HCT116 (cell line): Measurements from ENCODE around the gene NOS3. TPM values are rescaled to one million over a fixed set of nuclear protein-coding genes. Genes with fewer than 3 reads are reported as not detected.

Experiments used
- ATAC-seq: fragments of 200-7000 bp; cut with Tn5 transposase; 2 replicates; pipeline ENCODE4 v1.9.1; 2020; ENCODE audit warnings: mild to moderate bottlenecking, moderate library complexity
- BruUV-seq: library from RNA; stranded (reverse); fragments of 400-500 nt; replicated peaks from 2 replicates; lab custom pipeline; 2021; lab: Mats Ljungman, UMichigan
- CTCF ChIA-PET: fragments of 300-600 bp; sonication (Branson Sonifier 250); formaldehyde crosslinking; loops from one replicate; lab custom pipeline; 2021; ENCODE audit warnings: antibody characterized with exemption; lab: Charles Lee
- POLR2A ChIA-PET: fragments of 300-600, 350-600 bp; sonication (Branson Sonifier 250); formaldehyde crosslinking; loops from one replicate; lab custom pipeline; 2021; ENCODE audit warnings: antibody characterized with exemption; lab: Charles Lee
- RAD21 ChIA-PET, 2 experiments: fragments of 300-600 bp; sonication (Branson Sonifier 250); formaldehyde crosslinking; loops; one replicate each; lab custom pipeline; 2023; ENCODE audit warnings: low total read pairs in 2 of 2; ENCODE audit not compliant: uncharacterized antibody in 2 of 2, unreplicated experiment in 2 of 2, low non-redundant PET in 1 of 2; lab: Charles Lee
- DNase-seq: peaks from one replicate; pipeline ENCODE4 v3.0.0-alpha.2; 2010; ENCODE audit warnings: low read depth, low spot score
- H2AFZ ChIP-seq: fragments of 200-600 bp; shearing (Covaris generic), sonication (generic); 2 replicates; pipeline ENCODE4 v1.6.1; 2017; ENCODE audit warnings: low read depth, mixed run types, mixed read lengths, antibody characterized with exemption, low read length; ENCODE audit not compliant: poor library complexity, severe bottlenecking
- H3K27ac ChIP-seq: 2 replicates; pipeline ENCODE4 v1.5.1; 2012; ENCODE audit warnings: low read depth, low read length
- H3K27me3 ChIP-seq: fragments of 200-600 bp; sonication (generic); 2 replicates; pipeline ENCODE4 v1.6.1; 2016; ENCODE audit warnings: mixed run types, low read length, mixed read lengths; ENCODE audit not compliant: insufficient read depth
- H3K36me3 ChIP-seq, 2 experiments: fragments of 200-500 bp in 1 of 2; fragments of 200-600 bp in 1 of 2; sonication (Bioruptor generic) in 1 of 2; sonication (generic) in 1 of 2; 2 replicates each; pipeline versions ENCODE4 v1.5.1 to v1.6.1; 2014 to 2016; ENCODE audit warnings: low read length in 2 of 2, inconsistent platforms in 1 of 2, mixed read lengths in 1 of 2, mixed run types in 1 of 2; ENCODE audit not compliant: insufficient read depth in 2 of 2, control insufficient read depth in 1 of 2
- H3K4me1 ChIP-seq, 2 experiments: fragments of 200-600 bp in 1 of 2; sonication (generic) in 1 of 2; 2 replicates each; pipeline versions ENCODE4 v1.5.1 to v1.6.1; 2012 to 2017; ENCODE audit warnings: low read length in 2 of 2, inconsistent platforms in 1 of 2, mild to moderate bottlenecking in 1 of 2, mixed read lengths in 1 of 2, mixed run types in 1 of 2, moderate library complexity in 1 of 2; ENCODE audit not compliant: insufficient read depth in 2 of 2, control insufficient read depth in 1 of 2
- H3K4me2 ChIP-seq: fragments of 200-600 bp; sonication (generic); 2 replicates; pipeline ENCODE4 v1.6.1; 2017; ENCODE audit warnings: mixed run types, low read length, mixed read lengths
- H3K4me3 ChIP-seq, 2 experiments: fragments of 200-600 bp in 1 of 2; sonication (generic) in 1 of 2; replicated peaks in 1 of 2; 2 replicates each; pipeline ENCODE4 v1.5.1; 2011 to 2016; ENCODE audit warnings: low read length in 2 of 2, control low read depth in 1 of 2, low read depth in 1 of 2, mild to moderate bottlenecking in 1 of 2, mixed read lengths in 1 of 2, mixed run types in 1 of 2
- H3K79me2 ChIP-seq: fragments of 200-600 bp; sonication (generic); 2 replicates; pipeline ENCODE4 v1.6.1; 2017; ENCODE audit warnings: mild to moderate bottlenecking, mixed run types, low read length, moderate library complexity, mixed read lengths; ENCODE audit not compliant: insufficient read depth
- H3K9ac ChIP-seq: fragments of 200-600 bp; sonication (generic); 2 replicates; pipeline ENCODE4 v1.6.1; 2016; ENCODE audit warnings: low read length, mixed read lengths
- H3K9me2 ChIP-seq: fragments of 200-600 bp; sonication (generic), shearing (Covaris generic); 2 replicates; pipeline ENCODE4 v1.6.1; 2017; ENCODE audit warnings: mixed run types, mild to moderate bottlenecking, moderate library complexity; ENCODE audit not compliant: insufficient read depth
- H3K9me3 ChIP-seq, 2 experiments: fragments of 200-500 bp in 1 of 2; fragments of 200-600 bp in 1 of 2; sonication (Bioruptor generic) in 1 of 2; sonication (generic) in 1 of 2; 2 replicates each; pipeline ENCODE4 v1.6.1; 2014 to 2017; ENCODE audit warnings: low read length in 2 of 2, mixed read lengths in 2 of 2, inconsistent platforms in 1 of 2, low read depth in 1 of 2, mild to moderate bottlenecking in 1 of 2, mixed run types in 1 of 2, moderate library complexity in 1 of 2; ENCODE audit not compliant: control insufficient read depth in 1 of 2, insufficient read depth in 1 of 2
- H4K20me1 ChIP-seq: fragments of 200-600 bp; sonication (generic), shearing (Covaris generic); 2 replicates; pipeline ENCODE4 v1.6.1; 2017; ENCODE audit warnings: mixed run types, mild to moderate bottlenecking, moderate library complexity; ENCODE audit not compliant: insufficient read depth
- CBX3 ChIP-seq: IDR thresholded peaks from 2 replicates; pipeline ENCODE4 v1.6.1; 2012; ENCODE audit warnings: low read depth
- CEBPB ChIP-seq: IDR thresholded peaks from 2 replicates; pipeline ENCODE4 v1.6.1; 2012; ENCODE audit warnings: low read depth
- EGR1 ChIP-seq: IDR thresholded peaks from 2 replicates; pipeline ENCODE4 v1.6.1; 2012; ENCODE audit warnings: low read depth
- ELF1 ChIP-seq: IDR thresholded peaks from 2 replicates; pipeline ENCODE4 v1.6.1; 2012; ENCODE audit warnings: low read depth, borderline replicate concordance
- EZH2 ChIP-seq: fragments of 200-600 bp; sonication (generic); IDR thresholded peaks from 2 replicates; pipeline ENCODE4 v1.6.1; 2017; ENCODE audit warnings: antibody characterized with exemption, mixed run types
- EZH2phosphoT487 ChIP-seq: fragments of 200-600 bp; IDR thresholded peaks from 2 replicates; pipeline ENCODE4 v1.6.1; 2018; ENCODE audit warnings: antibody characterized with exemption, borderline replicate concordance
- JUND ChIP-seq: IDR thresholded peaks from 2 replicates; pipeline ENCODE4 v1.6.1; 2012
- POLR2AphosphoS5 ChIP-seq: IDR thresholded peaks from 2 replicates; pipeline ENCODE4 v1.6.1; 2011; ENCODE audit warnings: mild to moderate bottlenecking, low read depth, low read length, moderate library complexity
- RAD21 ChIP-seq: IDR thresholded peaks from 2 replicates; pipeline ENCODE4 v1.6.1; 2012; ENCODE audit warnings: low read depth, mild to moderate bottlenecking
- SIN3A ChIP-seq: IDR thresholded peaks from 2 replicates; pipeline ENCODE4 v1.6.1; 2012; ENCODE audit warnings: low read depth
- SP1 ChIP-seq: IDR thresholded peaks from 2 replicates; pipeline ENCODE4 v1.6.1; 2012; ENCODE audit warnings: low read depth
- SRF ChIP-seq: IDR thresholded peaks from 2 replicates; pipeline ENCODE4 v1.6.1; 2012; ENCODE audit warnings: low read depth
- TCF7L2 ChIP-seq: IDR thresholded peaks from 2 replicates; pipeline ENCODE4 v1.7.0; 2011; ENCODE audit warnings: borderline replicate concordance, inconsistent platforms; ENCODE audit not compliant: insufficient read depth, insufficient read length; ENCODE audit errors: extremely low read depth
- YY1 ChIP-seq: IDR thresholded peaks from 2 replicates; pipeline ENCODE4 v1.6.1; 2011; ENCODE audit warnings: low read length, low read depth, moderate library complexity, mild to moderate bottlenecking; ENCODE audit not compliant: insufficient replicate concordance; ENCODE audit errors: extremely low read depth
- ZNF274 ChIP-seq: fragments of 200-500 bp; sonication (Bioruptor generic); IDR thresholded peaks from 2 replicates; pipeline ENCODE4 v1.6.1; 2014; ENCODE audit warnings: mild to moderate bottlenecking, low read depth, low read length, inconsistent platforms
- intact Hi-C: fragments of 100-400 bp; cut with micrococcal nuclease; formaldehyde crosslinking; loops from 2 replicates; pipeline ENCODE4 v1.10.0; 2022
- total RNA-seq: library from RNA; stranded (reverse); gene quantifications from one replicate; pipeline ENCODE4 v1.2.1, GENCODE V29; 2021; ENCODE audit not compliant: unreplicated experiment
- TF ChIP-seq, protein P1 (sequence below): IDR thresholded peaks from 2 replicates; pipeline ENCODE4 v1.6.1; 2012; ENCODE audit warnings: low read depth
- TF ChIP-seq, protein P2 (sequence below): IDR thresholded peaks from 2 replicates; pipeline ENCODE4 v1.6.1; 2011; ENCODE audit warnings: mild to moderate bottlenecking, low read length, moderate library complexity; ENCODE audit not compliant: insufficient replicate concordance; ENCODE audit errors: extremely low read depth
- TF ChIP-seq, protein P3 (sequence below): IDR thresholded peaks from 2 replicates; pipeline ENCODE4 v1.6.1; 2012
- TF ChIP-seq, protein P4 (sequence below), 3 experiments: fragments of 200-600 bp in 1 of 3; sonication (generic) in 1 of 3; IDR thresholded peaks in 2 of 3; conservative IDR thresholded peaks in 1 of 3; 2 replicates each; pipeline ENCODE4 v1.5.1; 2012 to 2017; ENCODE audit warnings: low read depth in 2 of 3, low read length in 2 of 3, antibody characterized with exemption in 1 of 3, borderline replicate concordance in 1 of 3, control low read depth in 1 of 3, mild to moderate bottlenecking in 1 of 3, mixed read lengths in 1 of 3, mixed run types in 1 of 3, moderate library complexity in 1 of 3; ENCODE audit not compliant: insufficient read depth in 1 of 3

Gene NOS3
- total RNA-seq, 1 experiment from 2014 or later = 35.8 TPM

DNA sequence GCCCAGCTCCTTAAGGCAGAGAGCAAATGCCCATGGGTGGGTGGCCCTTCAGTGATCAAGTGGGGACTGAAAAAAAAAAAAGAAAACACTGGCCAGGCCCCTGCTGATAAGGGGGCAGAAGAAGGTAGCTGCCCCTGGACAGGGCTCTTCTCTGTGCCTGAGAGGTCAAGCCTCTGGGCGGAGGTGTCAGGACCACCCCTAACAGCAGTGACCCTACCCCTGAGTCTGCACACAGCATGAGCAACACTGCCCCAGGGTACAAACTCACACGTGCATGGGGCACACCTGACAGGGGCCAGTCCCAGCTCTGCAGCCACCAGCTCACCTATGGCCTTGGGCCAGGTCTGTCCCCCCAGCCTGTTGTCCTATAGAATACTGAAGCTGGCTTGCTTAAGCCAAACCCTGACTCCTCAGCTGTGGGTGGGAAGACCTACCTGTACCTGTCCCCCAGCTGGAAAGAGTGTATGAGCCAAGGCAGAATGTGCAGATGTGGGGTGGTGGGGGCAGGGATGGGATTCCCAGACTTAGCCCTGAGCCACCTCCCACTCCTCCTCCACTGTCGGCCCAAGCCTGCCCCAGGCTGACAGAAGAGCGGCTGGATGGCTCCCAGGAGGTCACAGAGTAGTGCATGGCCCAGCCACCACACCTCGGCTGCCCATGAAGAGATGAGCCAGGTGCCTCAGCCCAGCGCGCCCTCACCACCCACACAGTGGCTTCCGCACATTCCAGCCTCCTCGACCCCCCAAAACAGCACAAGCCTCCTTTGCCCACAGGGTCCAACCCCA, 36.4 kb upstream of the NOS3 start:
- Histone ChIP-seq H2AFZ (no peak overlapping the region), H3K27ac (no peak overlapping the region), H3K9ac (no peak overlapping the region), H3K36me3 (no peaks in the 10 kb centered on the region), H3K4me1 (no peaks in the 10 kb centered on the region), H3K4me3 (no peak overlapping the region), H3K27me3 (no peaks in the 10 kb centered on the region), H4K20me1 (no peaks in the 10 kb centered on the region), H3K9me2 (no peaks in the 10 kb centered on the region), H3K4me2 (no peak overlapping the region), H3K9me3 (no peaks in the 10 kb centered on the region), H3K79me2 (no peaks in the 10 kb centered on the region)
- ChIA-PET RAD21 (no interaction called here), POLR2A (no interaction called here), CTCF (no interaction called here)
- BruUV-seq = no TSS peak
- DNase-seq (no peak), ATAC-seq (no peak)
- TF ChIP-seq TCF7L2 = no peak
- no peak for TF ChIP-seq ZNF274
- no peak for TF ChIP-seq JUND
- TF ChIP-seq EZH2phosphoT487 = no peak
- no peak for TF ChIP-seq ELF1
- TF ChIP-seq, protein P1, sequence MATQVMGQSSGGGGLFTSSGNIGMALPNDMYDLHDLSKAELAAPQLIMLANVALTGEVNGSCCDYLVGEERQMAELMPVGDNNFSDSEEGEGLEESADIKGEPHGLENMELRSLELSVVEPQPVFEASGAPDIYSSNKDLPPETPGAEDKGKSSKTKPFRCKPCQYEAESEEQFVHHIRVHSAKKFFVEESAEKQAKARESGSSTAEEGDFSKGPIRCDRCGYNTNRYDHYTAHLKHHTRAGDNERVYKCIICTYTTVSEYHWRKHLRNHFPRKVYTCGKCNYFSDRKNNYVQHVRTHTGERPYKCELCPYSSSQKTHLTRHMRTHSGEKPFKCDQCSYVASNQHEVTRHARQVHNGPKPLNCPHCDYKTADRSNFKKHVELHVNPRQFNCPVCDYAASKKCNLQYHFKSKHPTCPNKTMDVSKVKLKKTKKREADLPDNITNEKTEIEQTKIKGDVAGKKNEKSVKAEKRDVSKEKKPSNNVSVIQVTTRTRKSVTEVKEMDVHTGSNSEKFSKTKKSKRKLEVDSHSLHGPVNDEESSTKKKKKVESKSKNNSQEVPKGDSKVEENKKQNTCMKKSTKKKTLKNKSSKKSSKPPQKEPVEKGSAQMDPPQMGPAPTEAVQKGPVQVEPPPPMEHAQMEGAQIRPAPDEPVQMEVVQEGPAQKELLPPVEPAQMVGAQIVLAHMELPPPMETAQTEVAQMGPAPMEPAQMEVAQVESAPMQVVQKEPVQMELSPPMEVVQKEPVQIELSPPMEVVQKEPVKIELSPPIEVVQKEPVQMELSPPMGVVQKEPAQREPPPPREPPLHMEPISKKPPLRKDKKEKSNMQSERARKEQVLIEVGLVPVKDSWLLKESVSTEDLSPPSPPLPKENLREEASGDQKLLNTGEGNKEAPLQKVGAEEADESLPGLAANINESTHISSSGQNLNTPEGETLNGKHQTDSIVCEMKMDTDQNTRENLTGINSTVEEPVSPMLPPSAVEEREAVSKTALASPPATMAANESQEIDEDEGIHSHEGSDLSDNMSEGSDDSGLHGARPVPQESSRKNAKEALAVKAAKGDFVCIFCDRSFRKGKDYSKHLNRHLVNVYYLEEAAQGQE = no peak
- TF ChIP-seq RAD21 = no peak
- no peak for TF ChIP-seq YY1
- TF ChIP-seq SP1 = no peak
- TF ChIP-seq, protein P2, sequence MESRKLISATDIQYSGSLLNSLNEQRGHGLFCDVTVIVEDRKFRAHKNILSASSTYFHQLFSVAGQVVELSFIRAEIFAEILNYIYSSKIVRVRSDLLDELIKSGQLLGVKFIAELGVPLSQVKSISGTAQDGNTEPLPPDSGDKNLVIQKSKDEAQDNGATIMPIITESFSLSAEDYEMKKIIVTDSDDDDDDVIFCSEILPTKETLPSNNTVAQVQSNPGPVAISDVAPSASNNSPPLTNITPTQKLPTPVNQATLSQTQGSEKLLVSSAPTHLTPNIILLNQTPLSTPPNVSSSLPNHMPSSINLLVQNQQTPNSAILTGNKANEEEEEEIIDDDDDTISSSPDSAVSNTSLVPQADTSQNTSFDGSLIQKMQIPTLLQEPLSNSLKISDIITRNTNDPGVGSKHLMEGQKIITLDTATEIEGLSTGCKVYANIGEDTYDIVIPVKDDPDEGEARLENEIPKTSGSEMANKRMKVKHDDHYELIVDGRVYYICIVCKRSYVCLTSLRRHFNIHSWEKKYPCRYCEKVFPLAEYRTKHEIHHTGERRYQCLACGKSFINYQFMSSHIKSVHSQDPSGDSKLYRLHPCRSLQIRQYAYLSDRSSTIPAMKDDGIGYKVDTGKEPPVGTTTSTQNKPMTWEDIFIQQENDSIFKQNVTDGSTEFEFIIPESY = no peak
- no peak for TF ChIP-seq CBX3
- no peak for TF ChIP-seq SIN3A
- TF ChIP-seq, protein P3, sequence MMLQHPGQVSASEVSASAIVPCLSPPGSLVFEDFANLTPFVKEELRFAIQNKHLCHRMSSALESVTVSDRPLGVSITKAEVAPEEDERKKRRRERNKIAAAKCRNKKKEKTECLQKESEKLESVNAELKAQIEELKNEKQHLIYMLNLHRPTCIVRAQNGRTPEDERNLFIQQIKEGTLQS = no peak
- no peak for TF ChIP-seq EZH2
- no peak for TF ChIP-seq EGR1
- TF ChIP-seq, protein P4, sequence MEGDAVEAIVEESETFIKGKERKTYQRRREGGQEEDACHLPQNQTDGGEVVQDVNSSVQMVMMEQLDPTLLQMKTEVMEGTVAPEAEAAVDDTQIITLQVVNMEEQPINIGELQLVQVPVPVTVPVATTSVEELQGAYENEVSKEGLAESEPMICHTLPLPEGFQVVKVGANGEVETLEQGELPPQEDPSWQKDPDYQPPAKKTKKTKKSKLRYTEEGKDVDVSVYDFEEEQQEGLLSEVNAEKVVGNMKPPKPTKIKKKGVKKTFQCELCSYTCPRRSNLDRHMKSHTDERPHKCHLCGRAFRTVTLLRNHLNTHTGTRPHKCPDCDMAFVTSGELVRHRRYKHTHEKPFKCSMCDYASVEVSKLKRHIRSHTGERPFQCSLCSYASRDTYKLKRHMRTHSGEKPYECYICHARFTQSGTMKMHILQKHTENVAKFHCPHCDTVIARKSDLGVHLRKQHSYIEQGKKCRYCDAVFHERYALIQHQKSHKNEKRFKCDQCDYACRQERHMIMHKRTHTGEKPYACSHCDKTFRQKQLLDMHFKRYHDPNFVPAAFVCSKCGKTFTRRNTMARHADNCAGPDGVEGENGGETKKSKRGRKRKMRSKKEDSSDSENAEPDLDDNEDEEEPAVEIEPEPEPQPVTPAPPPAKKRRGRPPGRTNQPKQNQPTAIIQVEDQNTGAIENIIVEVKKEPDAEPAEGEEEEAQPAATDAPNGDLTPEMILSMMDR (IDR thresholded peaks at IDR 0.05 in 2 of 3, conservative IDR thresholded peaks at IDR 0.05 in 1 of 3; ENCODE audit: borderline replicate concordance in 1 of 3, insufficient read depth in 1 of 3, low read depth in 2 of 3, low read length in 2 of 3) = no peak
- no peak for TF ChIP-seq SRF
- no peak for TF ChIP-seq POLR2AphosphoS5
- TF ChIP-seq CEBPB = no peak
- intact Hi-C loops = no loop called here
